Fibroblast of lung (primary cell): ENCODE results near the gene PTS. TPM values are rescaled to one million over a fixed set of nuclear protein-coding genes. Genes with fewer than 3 reads are reported as not detected.
A peak's percentile ranks its signal among the peaks of the same experiment; 100 is the strongest.

Experiments used
- DNase-seq, 2 donors: peaks; one replicate each; pipeline versions ENCODE4 v3.0.0 to v3.0.0-alpha.2; 2010; ENCODE audit warnings: low read depth in 2 of 2
- H2AFZ ChIP-seq: 2 replicates; pipeline ENCODE4 v1.5.1; 2012; ENCODE audit warnings: low read length, control low read depth, inconsistent platforms
- H3K27ac ChIP-seq: 2 replicates; pipeline ENCODE4 v1.5.1; 2011; ENCODE audit warnings: low read length, control low read depth; ENCODE audit not compliant: insufficient read depth
- H3K27me3 ChIP-seq: 2 replicates; pipeline ENCODE4 v1.5.1; 2011; ENCODE audit warnings: mild to moderate bottlenecking, low read length; ENCODE audit not compliant: control insufficient read depth, insufficient read depth
- H3K36me3 ChIP-seq: 2 replicates; pipeline ENCODE4 v1.5.1; 2011; ENCODE audit warnings: low read length; ENCODE audit not compliant: control insufficient read depth, insufficient read depth
- H3K4me1 ChIP-seq: 2 replicates; pipeline ENCODE4 v1.5.1; 2011; ENCODE audit warnings: low read length; ENCODE audit not compliant: control insufficient read depth, insufficient read depth; ENCODE audit errors: extremely low read depth
- H3K4me2 ChIP-seq: 2 replicates; pipeline ENCODE4 v1.5.1; 2011; ENCODE audit warnings: low read length, control low read depth; ENCODE audit not compliant: insufficient read depth; ENCODE audit errors: extremely low read depth
- H3K4me3 ChIP-seq, 4 experiments: fragments of 200-600 bp in 1 of 4; sonication (generic) in 1 of 4; replicated peaks in 1 of 4; 2 replicates each; pipeline ENCODE4 v1.5.1; 2011 to 2016; ENCODE audit warnings: low read length in 4 of 4, low read depth in 3 of 4, mild to moderate bottlenecking in 3 of 4, control low read depth in 2 of 4, inconsistent platforms in 1 of 4, mixed read lengths in 1 of 4; ENCODE audit not compliant: insufficient read depth in 1 of 4; ENCODE audit errors: control extremely low read depth in 1 of 4
- H3K79me2 ChIP-seq: 2 replicates; pipeline ENCODE4 v1.5.1; 2012; ENCODE audit warnings: mild to moderate bottlenecking, low read length, inconsistent platforms; ENCODE audit not compliant: control insufficient read depth, insufficient read depth
- H3K9ac ChIP-seq: 2 replicates; pipeline ENCODE4 v1.5.1; 2011; ENCODE audit warnings: mild to moderate bottlenecking, low read length, control low read depth; ENCODE audit not compliant: insufficient read depth
- H3K9me3 ChIP-seq: 2 replicates; pipeline ENCODE4 v1.5.1; 2012; ENCODE audit warnings: low read depth, low read length; ENCODE audit not compliant: control insufficient read depth, insufficient read depth
- H4K20me1 ChIP-seq: 2 replicates; pipeline ENCODE4 v1.5.1; 2011; ENCODE audit warnings: low read length; ENCODE audit not compliant: control insufficient read depth, insufficient read depth; ENCODE audit errors: extremely low read depth
- CTCF ChIP-seq, 2 donors: IDR thresholded peaks in 1 of 2; conservative IDR thresholded peaks in 1 of 2; 1 replicate in 1 of 2; 2 replicates in 1 of 2; pipeline ENCODE4 v1.5.1; 2011 to 2012; ENCODE audit warnings: low read length in 2 of 2, control low read depth in 1 of 2, inconsistent platforms in 1 of 2, low read depth in 1 of 2, mild to moderate bottlenecking in 1 of 2
- EZH2 ChIP-seq: IDR thresholded peaks from 2 replicates; pipeline ENCODE4 v1.5.1; 2012; ENCODE audit warnings: low read length, control low read depth, mild to moderate bottlenecking; ENCODE audit errors: missing control alignments
- polyA plus RNA-seq, 2 donors: library from polyadenylated mRNA; depleted of rRNA in 1 of 2; stranded (reverse) in 1 of 2; unstranded in 1 of 2; fragments of >200 nt; gene quantifications; 2 replicates each; pipeline ENCODE4 v1.2.1, GENCODE V29; 2011 to 2012; ENCODE audit warnings: missing spikeins in 1 of 2
- total RNA-seq: library from RNA; depleted of rRNA; stranded (reverse); fragments of >200 nt; gene quantifications from 2 replicates; pipeline ENCODE4 v1.2.1, GENCODE V29; 2014

PTS gene
- total and polyA plus RNA-seq, 2 donors (not counting 1 experiment from before 2014, with no cell fraction given) = 47.4 to 69.0 TPM

GRCh38 chr11:112274007-112274783 lies 48.0 kb downstream of the PTS start:
- no peaks in the 10 kb centered on the region for H4K20me1 ChIP-seq

GRCh38 chr11:112277029-112277428 lies 50.8 kb downstream of the PTS start:
- TF ChIP-seq EZH2 = no peak
- TF ChIP-seq CTCF (conservative IDR thresholded peaks at IDR 0.05 in 1 of 2, IDR thresholded peaks at IDR 0.05 in 1 of 2; ENCODE audit: low read depth in 1 of 2, low read length in 2 of 2) = no peak

More at GRCh38 chr11:112274007-112274783, 48.0 kb downstream of the PTS start:
- H3K9ac ChIP-seq = no peak overlapping the region
- no peak for TF ChIP-seq EZH2
- no peak for TF ChIP-seq CTCF (conservative IDR thresholded peaks at IDR 0.05 in 1 of 2, IDR thresholded peaks at IDR 0.05 in 1 of 2; ENCODE audit: low read depth in 1 of 2, low read length in 2 of 2)
- H3K4me1 ChIP-seq = no peaks in the 10 kb centered on the region
- DNase-seq = no peak
- H3K4me3 ChIP-seq = no peak overlapping the region
- no peaks in the 10 kb centered on the region for H3K27me3 ChIP-seq
- no peak overlapping the region for H2AFZ ChIP-seq
- no peak overlapping the region for H3K27ac ChIP-seq
- H3K79me2 ChIP-seq = no peaks in the 10 kb centered on the region
- H3K36me3 ChIP-seq = no peaks in the 10 kb centered on the region
- no peaks in the 10 kb centered on the region for H3K9me3 ChIP-seq
- no peak overlapping the region for H3K4me2 ChIP-seq

GRCh38 chr11:112277941-112278340 lies 51.7 kb downstream of the PTS start:
- no peak overlapping the region for H3K27ac ChIP-seq
- TF ChIP-seq CTCF (conservative IDR thresholded peaks at IDR 0.05 in 1 of 2, IDR thresholded peaks at IDR 0.05 in 1 of 2; ENCODE audit: low read depth in 1 of 2, low read length in 2 of 2) (no peak), EZH2 (no peak)
- no peak overlapping the region for H3K9ac ChIP-seq
- H2AFZ ChIP-seq = no peak overlapping the region
- no peaks in the 10 kb centered on the region for H4K20me1 ChIP-seq
- H3K36me3 ChIP-seq = no peaks in the 10 kb centered on the region
- no peaks in the 10 kb centered on the region for H3K79me2 ChIP-seq
- H3K4me1 ChIP-seq = peaks cover 5% of the 10 kb centered on the region
- H3K27me3 ChIP-seq = no peaks in the 10 kb centered on the region
- H3K4me3 ChIP-seq = no peak overlapping the region
- no peaks in the 10 kb centered on the region for H3K9me3 ChIP-seq
- H3K4me2 ChIP-seq = no peak overlapping the region
- DNase-seq = peak in 1 of 2 donors; percentile 40

More at GRCh38 chr11:112277029-112277428, 50.8 kb downstream of the PTS start:
- DNase-seq = no peak
- Histone ChIP-seq H2AFZ (no peak overlapping the region), H3K27me3 (no peaks in the 10 kb centered on the region), H3K4me3 (no peak overlapping the region), H3K27ac (no peak overlapping the region), H3K79me2 (no peaks in the 10 kb centered on the region), H3K4me1 (peaks cover 5% of the 10 kb centered on the region), H3K36me3 (no peaks in the 10 kb centered on the region), H3K9ac (no peak overlapping the region), H3K9me3 (no peaks in the 10 kb centered on the region), H3K4me2 (no peak overlapping the region), H4K20me1 (no peaks in the 10 kb centered on the region)
